GM21447 (cell line): ENCODE measurements around the gene CADM1.

ENCODE experiments used
- ATAC-seq: cut with Tn5 transposase; IDR thresholded peaks from one replicate; pipeline ENCODE4 v1.9.1; 2021; ENCODE audit not compliant: unreplicated experiment

CADM1 gene

GRCh38 chr11:115161876-115162275, 342.3 kb downstream of the CADM1 start:
- no peak for ATAC-seq

- ATAC-seq: no peak
Observed at GRCh38 chr11:115159207-115159606, 345.0 kb downstream of the CADM1 start.

- no peak for ATAC-seq
Observed at GRCh38 chr11:115158053-115158452, 346.2 kb downstream of the CADM1 start.

GRCh38 chr11:115157247-115157646, 347.0 kb downstream of the CADM1 start:
- ATAC-seq: no peak

- no peak for ATAC-seq
Observed at GRCh38 chr11:115155978-115156377, 348.2 kb downstream of the CADM1 start.

GRCh38 chr11:115155320-115155719, 348.9 kb downstream of the CADM1 start:
- no peak for ATAC-seq

GRCh38 chr11:115154355-115154736, 349.9 kb downstream of the CADM1 start:
- ATAC-seq: no peak

GRCh38 chr11:115153731-115154354, 350.4 kb downstream of the CADM1 start:
- ATAC-seq: no peak

GRCh38 chr11:115153135-115153534, 351.1 kb downstream of the CADM1 start:
- no peak for ATAC-seq

- no peak for ATAC-seq
Observed at GRCh38 chr11:115151010-115151409, 353.2 kb downstream of the CADM1 start.

- no peak for ATAC-seq
Observed at GRCh38 chr11:115148691-115149090, 355.5 kb downstream of the CADM1 start.

- no peak for ATAC-seq
Observed at GRCh38 chr11:115148101-115148500, 356.1 kb downstream of the CADM1 start.

- no peak for ATAC-seq
Observed at GRCh38 chr11:115147243-115147807, 356.9 kb downstream of the CADM1 start.

- ATAC-seq: no peak
Observed at GRCh38 chr11:115146425-115146824, 357.8 kb downstream of the CADM1 start.

- ATAC-seq: no peak
Observed at GRCh38 chr11:115145324-115145723, 358.9 kb downstream of the CADM1 start.

GRCh38 chr11:115144914-115145313, 359.3 kb downstream of the CADM1 start:
- no peak for ATAC-seq

- ATAC-seq: no peak
Observed at GRCh38 chr11:115144014-115144413, 360.2 kb downstream of the CADM1 start.

GRCh38 chr11:115141231-115142114, 362.7 kb downstream of the CADM1 start:
- ATAC-seq: no peak

GRCh38 chr11:115135936-115136335, 368.3 kb downstream of the CADM1 start:
- ATAC-seq: no peak

GRCh38 chr11:115134926-115135325, 369.3 kb downstream of the CADM1 start:
- no peak for ATAC-seq

- no peak for ATAC-seq
Observed at GRCh38 chr11:115133475-115134209, 370.6 kb downstream of the CADM1 start.
